SK-N-SH (cell line): ENCODE results near the gene FYB1.

Experiments used
- CHD2 ChIP-seq: fragments of 150-350 bp; IDR thresholded peaks from 2 replicates; pipeline ENCODE4 v1.6.1; 2018; ENCODE audit warnings: low read length; ENCODE audit not compliant: partially characterized antibody
- EP300 ChIP-seq, 2 experiments: IDR thresholded peaks; 2 replicates each; pipeline versions ENCODE4 v1.4.0 to v1.6.1; 2012; ENCODE audit warnings: borderline replicate concordance in 1 of 2, low read depth in 1 of 2, low read length in 1 of 2
- EZH2phosphoT487 ChIP-seq: fragments of 200-600 bp; sonication (generic); IDR thresholded peaks from 2 replicates; pipeline ENCODE4 v1.6.1; 2017; ENCODE audit warnings: low read depth, mixed run types, mild to moderate bottlenecking, antibody characterized with exemption, moderate library complexity, borderline replicate concordance
- FOXM1 ChIP-seq: IDR thresholded peaks from 2 replicates; pipeline ENCODE4 v1.4.0; 2012; ENCODE audit warnings: low read depth, mild to moderate bottlenecking
- GABPA ChIP-seq: IDR thresholded peaks from 2 replicates; pipeline ENCODE4 v1.4.0; 2012; ENCODE audit warnings: low read depth, mild to moderate bottlenecking
- JUND ChIP-seq: IDR thresholded peaks from 2 replicates; pipeline ENCODE4 v1.4.0; 2012
- POLR2AphosphoS5 ChIP-seq: IDR thresholded peaks from 2 replicates; pipeline ENCODE4 v1.6.1; 2012; ENCODE audit warnings: low read depth, low read length
- TEAD4 ChIP-seq: IDR thresholded peaks from 2 replicates; pipeline ENCODE4 v1.4.0; 2012; ENCODE audit warnings: mild to moderate bottlenecking, borderline replicate concordance; ENCODE audit not compliant: insufficient read depth
- TF ChIP-seq, protein P1 (sequence below): fragments of 150-350 bp; IDR thresholded peaks from 2 replicates; pipeline ENCODE4 v1.6.1; 2017; ENCODE audit warnings: antibody characterized with exemption, low read length, low read depth, borderline replicate concordance
- TF ChIP-seq, protein P2 (sequence below): fragments of 200-600 bp; sonication (generic); IDR thresholded peaks from 2 replicates; pipeline ENCODE4 v1.6.1; 2017; ENCODE audit warnings: antibody characterized with exemption, mild to moderate bottlenecking, moderate library complexity
- TF ChIP-seq, protein P3 (sequence below): IDR thresholded peaks from 2 replicates; pipeline ENCODE4 v1.6.1; 2012; ENCODE audit warnings: mild to moderate bottlenecking, low read depth, low read length, moderate library complexity
- TF ChIP-seq, protein P4 (sequence below): fragments of 150-350 bp; IDR thresholded peaks from 2 replicates; pipeline ENCODE4 v1.6.1; 2016; ENCODE audit warnings: mild to moderate bottlenecking, low read depth, low read length
- TF ChIP-seq, protein P5 (sequence below): IDR thresholded peaks from 2 replicates; pipeline ENCODE4 v1.4.0; 2012; ENCODE audit warnings: low read depth

DNA sequence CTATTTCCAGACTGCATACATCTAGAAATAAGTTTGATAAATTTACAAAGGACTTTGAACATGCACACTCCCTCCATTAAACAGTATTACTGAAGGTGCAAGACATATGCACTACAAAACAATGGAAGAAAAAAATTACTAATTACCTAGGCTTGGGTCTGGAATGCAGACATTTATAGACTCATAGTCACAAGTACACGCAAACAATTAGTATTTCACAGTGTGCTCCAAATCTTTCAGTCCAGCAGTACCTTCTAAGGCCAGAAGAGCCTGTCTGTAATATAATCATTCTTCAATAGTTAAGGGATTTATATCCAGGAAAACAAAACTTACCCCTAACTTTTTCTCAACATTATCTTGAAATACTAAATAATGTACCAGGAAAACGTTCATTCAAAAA lies 156.3 kb downstream of the FYB1 start:
- no peak for TF ChIP-seq POLR2AphosphoS5
- no peak for TF ChIP-seq GABPA
- TF ChIP-seq, protein P1, sequence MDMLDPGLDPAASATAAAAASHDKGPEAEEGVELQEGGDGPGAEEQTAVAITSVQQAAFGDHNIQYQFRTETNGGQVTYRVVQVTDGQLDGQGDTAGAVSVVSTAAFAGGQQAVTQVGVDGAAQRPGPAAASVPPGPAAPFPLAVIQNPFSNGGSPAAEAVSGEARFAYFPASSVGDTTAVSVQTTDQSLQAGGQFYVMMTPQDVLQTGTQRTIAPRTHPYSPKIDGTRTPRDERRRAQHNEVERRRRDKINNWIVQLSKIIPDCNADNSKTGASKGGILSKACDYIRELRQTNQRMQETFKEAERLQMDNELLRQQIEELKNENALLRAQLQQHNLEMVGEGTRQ: no peak
- TF ChIP-seq, protein P2, sequence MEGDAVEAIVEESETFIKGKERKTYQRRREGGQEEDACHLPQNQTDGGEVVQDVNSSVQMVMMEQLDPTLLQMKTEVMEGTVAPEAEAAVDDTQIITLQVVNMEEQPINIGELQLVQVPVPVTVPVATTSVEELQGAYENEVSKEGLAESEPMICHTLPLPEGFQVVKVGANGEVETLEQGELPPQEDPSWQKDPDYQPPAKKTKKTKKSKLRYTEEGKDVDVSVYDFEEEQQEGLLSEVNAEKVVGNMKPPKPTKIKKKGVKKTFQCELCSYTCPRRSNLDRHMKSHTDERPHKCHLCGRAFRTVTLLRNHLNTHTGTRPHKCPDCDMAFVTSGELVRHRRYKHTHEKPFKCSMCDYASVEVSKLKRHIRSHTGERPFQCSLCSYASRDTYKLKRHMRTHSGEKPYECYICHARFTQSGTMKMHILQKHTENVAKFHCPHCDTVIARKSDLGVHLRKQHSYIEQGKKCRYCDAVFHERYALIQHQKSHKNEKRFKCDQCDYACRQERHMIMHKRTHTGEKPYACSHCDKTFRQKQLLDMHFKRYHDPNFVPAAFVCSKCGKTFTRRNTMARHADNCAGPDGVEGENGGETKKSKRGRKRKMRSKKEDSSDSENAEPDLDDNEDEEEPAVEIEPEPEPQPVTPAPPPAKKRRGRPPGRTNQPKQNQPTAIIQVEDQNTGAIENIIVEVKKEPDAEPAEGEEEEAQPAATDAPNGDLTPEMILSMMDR: no peak
- TF ChIP-seq CHD2: no peak
- no peak for TF ChIP-seq EZH2phosphoT487
- no peak for TF ChIP-seq TEAD4
- TF ChIP-seq, protein P3, sequence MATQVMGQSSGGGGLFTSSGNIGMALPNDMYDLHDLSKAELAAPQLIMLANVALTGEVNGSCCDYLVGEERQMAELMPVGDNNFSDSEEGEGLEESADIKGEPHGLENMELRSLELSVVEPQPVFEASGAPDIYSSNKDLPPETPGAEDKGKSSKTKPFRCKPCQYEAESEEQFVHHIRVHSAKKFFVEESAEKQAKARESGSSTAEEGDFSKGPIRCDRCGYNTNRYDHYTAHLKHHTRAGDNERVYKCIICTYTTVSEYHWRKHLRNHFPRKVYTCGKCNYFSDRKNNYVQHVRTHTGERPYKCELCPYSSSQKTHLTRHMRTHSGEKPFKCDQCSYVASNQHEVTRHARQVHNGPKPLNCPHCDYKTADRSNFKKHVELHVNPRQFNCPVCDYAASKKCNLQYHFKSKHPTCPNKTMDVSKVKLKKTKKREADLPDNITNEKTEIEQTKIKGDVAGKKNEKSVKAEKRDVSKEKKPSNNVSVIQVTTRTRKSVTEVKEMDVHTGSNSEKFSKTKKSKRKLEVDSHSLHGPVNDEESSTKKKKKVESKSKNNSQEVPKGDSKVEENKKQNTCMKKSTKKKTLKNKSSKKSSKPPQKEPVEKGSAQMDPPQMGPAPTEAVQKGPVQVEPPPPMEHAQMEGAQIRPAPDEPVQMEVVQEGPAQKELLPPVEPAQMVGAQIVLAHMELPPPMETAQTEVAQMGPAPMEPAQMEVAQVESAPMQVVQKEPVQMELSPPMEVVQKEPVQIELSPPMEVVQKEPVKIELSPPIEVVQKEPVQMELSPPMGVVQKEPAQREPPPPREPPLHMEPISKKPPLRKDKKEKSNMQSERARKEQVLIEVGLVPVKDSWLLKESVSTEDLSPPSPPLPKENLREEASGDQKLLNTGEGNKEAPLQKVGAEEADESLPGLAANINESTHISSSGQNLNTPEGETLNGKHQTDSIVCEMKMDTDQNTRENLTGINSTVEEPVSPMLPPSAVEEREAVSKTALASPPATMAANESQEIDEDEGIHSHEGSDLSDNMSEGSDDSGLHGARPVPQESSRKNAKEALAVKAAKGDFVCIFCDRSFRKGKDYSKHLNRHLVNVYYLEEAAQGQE: no peak
- TF ChIP-seq EP300 (IDR thresholded peaks at IDR 0.05; ENCODE audit: borderline replicate concordance in 1 of 2, low read depth in 1 of 2, low read length in 1 of 2): no peak
- TF ChIP-seq, protein P4, sequence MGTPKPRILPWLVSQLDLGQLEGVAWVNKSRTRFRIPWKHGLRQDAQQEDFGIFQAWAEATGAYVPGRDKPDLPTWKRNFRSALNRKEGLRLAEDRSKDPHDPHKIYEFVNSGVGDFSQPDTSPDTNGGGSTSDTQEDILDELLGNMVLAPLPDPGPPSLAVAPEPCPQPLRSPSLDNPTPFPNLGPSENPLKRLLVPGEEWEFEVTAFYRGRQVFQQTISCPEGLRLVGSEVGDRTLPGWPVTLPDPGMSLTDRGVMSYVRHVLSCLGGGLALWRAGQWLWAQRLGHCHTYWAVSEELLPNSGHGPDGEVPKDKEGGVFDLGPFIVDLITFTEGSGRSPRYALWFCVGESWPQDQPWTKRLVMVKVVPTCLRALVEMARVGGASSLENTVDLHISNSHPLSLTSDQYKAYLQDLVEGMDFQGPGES: no peak
- TF ChIP-seq, protein P5, sequence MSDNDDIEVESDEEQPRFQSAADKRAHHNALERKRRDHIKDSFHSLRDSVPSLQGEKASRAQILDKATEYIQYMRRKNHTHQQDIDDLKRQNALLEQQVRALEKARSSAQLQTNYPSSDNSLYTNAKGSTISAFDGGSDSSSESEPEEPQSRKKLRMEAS: no peak
- no peak for TF ChIP-seq JUND
- no peak for TF ChIP-seq FOXM1
